Measurements from ENCODE around the gene C1QTNF6. TPM values are rescaled to one million over a fixed set of nuclear protein-coding genes. Genes with fewer than 3 reads are reported as not detected.

Gene C1QTNF6
- total RNA-seq, 1 donor from 2014 or later: 6.0 TPM

GRCh38 chr22:37196539-37197450 is 8.7 kb upstream of the C1QTNF6 start:
- Histone ChIP-seq H3K9ac (ENCODE audit: low read length) (peak overlapping the region; percentile 10), H3K9me3 (ENCODE audit: insufficient read depth, low read depth, low read length) (no peaks in the 10 kb centered on the region), H3K4me2 (ENCODE audit: low read length) (peak overlapping the region; percentile 100), H4K20me1 (ENCODE audit: insufficient read depth, low read length) (peaks cover 6% of the 10 kb centered on the region), H3K4me1 (ENCODE audit: insufficient read depth, low read length) (peaks cover 27% of the 10 kb centered on the region), H2AFZ (ENCODE audit: low read depth, low read length) (no peak overlapping the region), H3K79me2 (ENCODE audit: insufficient read depth, low read length) (no peaks in the 10 kb centered on the region), H3K36me3 (ENCODE audit: insufficient read depth, low read length) (no peaks in the 10 kb centered on the region), H3K4me3 (ENCODE audit: insufficient read depth, low read depth, low read length) (no peak overlapping the region), H3K27me3 (ENCODE audit: insufficient read depth, low read length) (no peaks in the 10 kb centered on the region), H3K27ac (ENCODE audit: low read depth, low read length) (no peak overlapping the region)
- Mint-ChIP-seq H3K4me1 (ENCODE audit: low read depth, unreplicated experiment) (peaks cover 6% of the 10 kb centered on the region), H3K9me3 (ENCODE audit: unreplicated experiment) (peaks cover 9% of the 10 kb centered on the region), H3K4me3 (ENCODE audit: unreplicated experiment) (no peak overlapping the region), H3K36me3 (ENCODE audit: low read depth, unreplicated experiment) (no peaks in the 10 kb centered on the region), H3K27me3 (ENCODE audit: low read depth, unreplicated experiment) (no peaks in the 10 kb centered on the region), H3K27ac (ENCODE audit: unreplicated experiment) (no peak overlapping the region)
- FAIRE-seq (no peak), DNase-seq (ENCODE audit: low read depth) (peak; percentile 75)
- TF ChIP-seq CTCF (IDR thresholded peaks at IDR 0.05; ENCODE audit: insufficient read depth, low read depth, low read length) (no peak), EZH2 (IDR thresholded peaks at IDR 0.05; ENCODE audit: insufficient read depth, low read length) (no peak)

DNA sequence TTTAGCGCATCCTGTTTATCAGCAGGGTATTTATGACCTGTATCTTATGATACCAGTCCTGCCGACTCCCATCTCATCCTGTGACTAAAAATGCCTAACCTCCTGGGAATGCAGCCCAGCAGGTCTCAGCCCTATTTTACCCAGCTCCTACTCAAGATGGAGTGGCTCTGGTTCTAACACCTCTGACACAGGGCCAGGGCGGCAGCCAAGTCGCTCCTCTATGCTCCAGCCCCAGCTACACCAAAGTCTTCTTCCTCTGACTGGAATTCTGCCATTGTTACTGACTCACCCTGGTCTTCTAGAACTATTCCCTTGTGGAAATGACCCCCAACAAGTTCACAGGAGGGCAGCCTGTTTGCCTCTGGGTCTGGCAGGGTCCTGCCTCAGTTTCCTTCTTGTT is 7.9 kb upstream of the C1QTNF6 start:
- H3K4me3 ChIP-seq (ENCODE audit: insufficient read depth, low read depth, low read length): no peak overlapping the region
- H3K27me3 Mint-ChIP-seq (ENCODE audit: low read depth, unreplicated experiment): no peaks in the 10 kb centered on the region
- peaks cover 6% of the 10 kb centered on the region for H4K20me1 ChIP-seq (ENCODE audit: insufficient read depth, low read length)
- FAIRE-seq (no peak), DNase-seq (ENCODE audit: low read depth) (no peak)
- H3K4me2 ChIP-seq (ENCODE audit: low read length): no peak overlapping the region
- H3K27ac Mint-ChIP-seq (ENCODE audit: unreplicated experiment): no peak overlapping the region
- no peaks in the 10 kb centered on the region for H3K9me3 ChIP-seq (ENCODE audit: insufficient read depth, low read depth, low read length)
- H3K79me2 ChIP-seq (ENCODE audit: insufficient read depth, low read length): no peaks in the 10 kb centered on the region
- H3K4me1 Mint-ChIP-seq (ENCODE audit: low read depth, unreplicated experiment): peaks cover 6% of the 10 kb centered on the region
- no peak for TF ChIP-seq CTCF (IDR thresholded peaks at IDR 0.05; ENCODE audit: insufficient read depth, low read depth, low read length)
- no peak for TF ChIP-seq EZH2 (IDR thresholded peaks at IDR 0.05; ENCODE audit: insufficient read depth, low read length)
- no peaks in the 10 kb centered on the region for H3K36me3 ChIP-seq (ENCODE audit: insufficient read depth, low read length)
- H3K27ac ChIP-seq (ENCODE audit: low read depth, low read length): no peak overlapping the region
- no peaks in the 10 kb centered on the region for H3K36me3 Mint-ChIP-seq (ENCODE audit: low read depth, unreplicated experiment)
- H3K4me3 Mint-ChIP-seq (ENCODE audit: unreplicated experiment): no peak overlapping the region
- H2AFZ ChIP-seq (ENCODE audit: low read depth, low read length): no peak overlapping the region
- H3K9ac ChIP-seq (ENCODE audit: low read length): no peak overlapping the region
- H3K27me3 ChIP-seq (ENCODE audit: insufficient read depth, low read length): no peaks in the 10 kb centered on the region
- H3K9me3 Mint-ChIP-seq (ENCODE audit: unreplicated experiment): peaks cover 9% of the 10 kb centered on the region
- H3K4me1 ChIP-seq (ENCODE audit: insufficient read depth, low read length): peaks cover 27% of the 10 kb centered on the region

GRCh38 chr22:37194750-37195149 is 6.7 kb upstream of the C1QTNF6 start:
- no peaks in the 10 kb centered on the region for H3K27me3 ChIP-seq (ENCODE audit: insufficient read depth, low read length)
- Mint-ChIP-seq H3K4me1 (ENCODE audit: low read depth, unreplicated experiment) (peaks cover 6% of the 10 kb centered on the region), H3K9me3 (ENCODE audit: unreplicated experiment) (peaks cover 9% of the 10 kb centered on the region), H3K36me3 (ENCODE audit: low read depth, unreplicated experiment) (no peaks in the 10 kb centered on the region), H3K27me3 (ENCODE audit: low read depth, unreplicated experiment) (no peaks in the 10 kb centered on the region), H3K4me3 (ENCODE audit: unreplicated experiment) (no peak overlapping the region), H3K27ac (ENCODE audit: unreplicated experiment) (no peak overlapping the region)
- DNase-seq (ENCODE audit: low read depth) (no peak), FAIRE-seq (no peak)
- H3K4me1 ChIP-seq (ENCODE audit: insufficient read depth, low read length): peaks cover 28% of the 10 kb centered on the region
- no peak overlapping the region for H3K27ac ChIP-seq (ENCODE audit: low read depth, low read length)
- H3K79me2 ChIP-seq (ENCODE audit: insufficient read depth, low read length): no peaks in the 10 kb centered on the region
- H3K9me3 ChIP-seq (ENCODE audit: insufficient read depth, low read depth, low read length): no peaks in the 10 kb centered on the region
- H3K4me2 ChIP-seq (ENCODE audit: low read length): no peak overlapping the region
- H3K4me3 ChIP-seq (ENCODE audit: insufficient read depth, low read depth, low read length): no peak overlapping the region
- no peak overlapping the region for H2AFZ ChIP-seq (ENCODE audit: low read depth, low read length)
- no peaks in the 10 kb centered on the region for H3K36me3 ChIP-seq (ENCODE audit: insufficient read depth, low read length)
- TF ChIP-seq CTCF (IDR thresholded peaks at IDR 0.05; ENCODE audit: insufficient read depth, low read depth, low read length) (no peak), EZH2 (IDR thresholded peaks at IDR 0.05; ENCODE audit: insufficient read depth, low read length) (no peak)
- H4K20me1 ChIP-seq (ENCODE audit: insufficient read depth, low read length): peaks cover 6% of the 10 kb centered on the region
- H3K9ac ChIP-seq (ENCODE audit: low read length): no peak overlapping the region

Data from astrocyte (in vitro differentiated cells and primary cell).